Measurements from ENCODE around the gene GET4.
"Not testable (repeated sequence)": the region's sequence is repeated elsewhere in the genome, so short reads cannot be mapped to it uniquely, and the experiment has no call there.

The GET4 gene

DNA sequence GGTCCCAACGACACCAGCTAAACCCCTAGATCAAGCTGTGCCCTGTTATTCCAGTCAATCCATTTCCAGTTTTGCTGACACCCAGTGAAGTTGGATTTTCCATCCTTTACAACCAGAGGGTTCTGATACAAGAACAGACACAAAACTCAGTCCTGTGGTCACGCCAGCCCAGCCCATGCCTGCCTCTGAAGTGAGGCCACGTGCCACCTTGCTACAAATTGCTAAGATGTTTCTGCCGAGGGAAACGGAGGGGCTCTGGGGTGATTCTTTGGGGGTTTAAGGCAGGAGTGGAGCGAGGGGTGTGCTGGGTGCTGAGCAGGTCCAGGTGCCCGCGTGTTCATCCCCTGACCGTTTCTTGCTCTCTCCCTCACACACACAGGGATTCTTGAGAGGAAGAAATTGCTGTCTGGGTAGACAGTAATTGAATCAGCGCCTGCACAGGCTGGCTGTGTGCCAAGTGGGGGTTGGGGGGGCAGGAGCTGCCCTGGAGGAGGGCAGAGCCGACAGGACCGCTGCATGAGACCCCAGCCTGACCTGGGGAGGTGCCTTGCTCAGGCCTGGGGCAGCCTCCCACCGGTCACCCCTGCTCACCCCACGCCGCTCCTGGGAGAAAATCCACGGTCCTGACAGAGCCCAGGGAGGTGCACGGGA, 40.1 kb downstream of the GET4 start:
- DNase-seq: no peak

DNA sequence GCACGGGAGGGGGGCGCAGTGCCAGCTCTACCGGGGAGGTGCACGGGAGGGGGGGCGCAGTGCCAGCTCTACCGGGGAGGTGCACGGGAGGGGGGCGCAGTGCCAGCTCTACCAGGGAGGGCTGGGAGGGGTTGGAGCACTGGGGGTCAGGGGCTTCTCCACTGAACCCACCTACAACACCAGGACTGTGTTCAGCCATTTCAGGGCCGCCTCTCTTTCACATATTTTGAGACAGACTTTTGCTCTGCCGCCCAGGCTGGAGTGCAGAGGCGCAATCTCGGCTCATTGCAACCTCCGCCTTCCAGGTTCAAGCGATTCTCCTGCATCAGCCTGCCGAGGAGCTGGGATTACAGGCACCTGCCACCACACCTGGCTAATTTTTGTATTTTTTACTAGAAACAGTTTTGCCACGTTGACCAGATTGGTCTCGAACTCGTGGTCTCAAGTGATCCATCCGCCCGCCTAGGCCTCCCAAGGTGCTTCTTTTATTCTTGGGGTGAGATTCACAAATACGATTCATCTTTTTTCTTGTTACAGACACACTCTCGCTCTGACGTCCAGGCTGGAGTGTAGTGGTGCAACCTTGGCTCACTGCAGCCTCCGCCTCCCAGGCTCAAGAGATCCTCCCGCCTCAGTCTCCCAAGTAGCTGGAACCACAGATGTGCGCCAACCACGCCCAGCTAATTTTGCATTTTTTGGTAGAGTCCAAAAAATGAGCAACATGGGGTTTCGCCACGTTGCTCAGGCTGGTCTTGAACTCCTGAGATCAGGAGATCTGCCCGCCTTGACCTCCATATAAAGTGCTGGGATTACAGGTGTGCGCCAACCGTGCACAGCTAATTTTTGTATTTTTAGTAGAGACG, 41.1 kb downstream of the GET4 start:
- DNase-seq: no peak

DNA sequence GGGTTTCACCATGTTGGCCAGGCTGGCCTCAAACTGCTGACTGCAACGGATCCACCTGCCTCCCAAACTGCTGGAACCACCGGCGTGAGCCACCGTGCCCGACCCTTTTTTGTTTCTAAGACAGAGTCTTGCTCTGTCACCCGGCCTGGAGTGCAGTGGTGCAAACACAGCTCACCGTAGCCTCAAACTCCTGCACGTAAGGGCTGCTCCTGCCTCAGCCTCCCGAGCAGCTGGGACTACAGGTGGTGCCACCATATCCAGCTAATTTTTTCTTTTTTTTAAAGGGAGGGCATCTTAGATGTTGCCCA, 41.7 kb downstream of the GET4 start:
- DNase-seq: no peak

DNA sequence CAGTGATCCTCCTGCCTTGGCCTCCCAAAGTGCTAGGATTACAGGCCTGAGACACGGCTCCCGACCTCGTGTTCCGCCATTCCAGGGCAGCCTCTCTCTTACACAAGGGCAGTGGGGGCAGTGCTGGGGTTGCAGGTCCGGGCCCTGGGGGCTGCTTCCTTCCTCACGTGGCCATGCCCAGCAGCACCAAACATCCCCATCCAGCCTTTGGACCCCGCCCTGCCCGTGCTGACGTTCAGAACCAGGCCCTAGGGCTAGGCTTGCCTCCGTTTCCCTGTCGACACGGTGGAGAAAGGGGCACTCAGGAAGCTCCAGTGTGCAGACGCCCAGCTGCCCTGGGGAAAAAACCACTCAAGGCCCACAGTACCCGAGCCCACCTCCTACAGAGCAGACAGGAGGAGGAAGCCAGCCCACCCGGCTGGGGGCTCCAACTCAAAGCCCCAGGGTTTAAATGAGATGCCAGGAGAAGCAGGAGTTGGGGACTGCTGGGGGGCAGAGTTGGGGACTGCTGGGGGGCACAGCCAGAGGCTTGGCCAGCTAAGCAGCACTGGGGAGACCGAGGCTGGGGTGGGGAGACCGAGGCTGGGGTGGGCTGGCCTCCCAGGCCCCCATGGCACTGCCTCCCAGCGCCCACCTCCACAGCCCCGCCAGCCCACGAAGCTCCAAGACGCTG, 42.2 kb downstream of the GET4 start:
- no peak for DNase-seq

DNA sequence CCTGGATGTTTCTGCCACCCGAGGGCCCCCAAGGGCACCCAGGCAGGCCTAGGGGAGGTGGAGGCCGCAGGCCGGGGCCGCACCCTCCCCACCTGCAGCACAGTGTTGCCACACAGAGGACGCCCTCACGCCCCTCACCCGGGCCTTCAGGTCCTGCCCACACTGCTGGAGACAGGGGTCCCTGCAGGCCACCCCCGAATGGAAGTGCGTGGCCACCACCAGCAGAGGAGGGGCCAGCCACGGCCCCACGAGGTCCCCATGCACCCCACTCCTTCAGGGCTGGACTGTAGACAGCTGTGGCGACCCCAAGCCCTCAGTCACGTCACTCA, 42.7 kb downstream of the GET4 start:
- no peak for DNase-seq

DNA sequence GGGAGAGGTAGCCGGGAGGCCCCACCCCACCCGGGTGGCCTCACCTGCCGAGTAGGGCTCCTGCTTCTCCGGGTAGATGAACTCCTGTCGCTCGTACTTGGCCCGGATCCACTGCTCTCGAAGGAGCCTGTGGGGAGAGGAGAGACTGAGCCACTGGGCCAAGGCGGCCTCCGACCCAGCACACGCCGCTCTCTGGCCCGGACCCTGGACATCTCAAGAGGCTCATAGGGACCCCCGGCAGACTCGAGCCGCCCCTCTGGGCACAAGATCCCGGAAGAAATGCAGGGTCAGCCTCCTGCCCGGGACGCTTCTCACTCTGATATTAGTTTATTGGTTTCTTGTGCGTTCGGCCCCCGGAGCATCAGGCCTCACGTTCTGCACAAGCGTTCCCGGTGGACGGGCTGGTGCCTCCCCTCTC, 43.6 kb downstream of the GET4 start:
- no peak for DNase-seq

DNA sequence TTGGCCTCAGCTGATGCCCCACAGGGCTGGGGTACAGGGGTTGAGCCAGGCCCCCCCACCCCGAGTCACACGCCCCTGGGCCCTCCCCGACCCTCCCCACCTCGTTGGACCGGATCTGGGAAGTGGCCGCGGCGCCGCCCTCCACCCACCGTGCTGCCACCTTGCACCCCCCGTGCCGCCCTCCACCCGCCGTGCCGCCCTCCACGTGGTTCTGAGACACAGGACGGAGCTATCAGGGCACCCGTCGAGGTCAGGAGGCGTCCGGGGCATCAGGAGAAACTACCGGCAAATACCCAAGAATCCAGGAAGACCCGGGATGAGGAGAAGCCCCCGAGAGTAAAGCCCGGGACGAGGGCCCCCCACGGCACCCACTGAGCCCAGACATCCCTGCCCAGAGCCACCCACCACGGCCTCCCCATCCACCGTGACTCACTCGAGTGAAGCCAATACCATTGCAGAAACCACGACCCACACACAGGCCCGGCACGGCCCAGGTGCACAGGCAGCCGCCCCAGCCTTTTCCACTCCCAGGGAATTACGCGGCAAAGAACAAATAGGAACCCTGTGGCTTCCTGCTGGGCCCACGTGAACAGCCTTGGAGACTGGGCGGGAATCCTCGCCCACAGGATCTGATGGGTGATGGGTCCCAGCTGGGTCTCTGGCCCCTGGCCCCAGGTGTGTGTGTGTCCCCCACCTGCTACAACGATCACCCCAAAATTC, 44.2 kb downstream of the GET4 start:
- no peak for DNase-seq

DNA sequence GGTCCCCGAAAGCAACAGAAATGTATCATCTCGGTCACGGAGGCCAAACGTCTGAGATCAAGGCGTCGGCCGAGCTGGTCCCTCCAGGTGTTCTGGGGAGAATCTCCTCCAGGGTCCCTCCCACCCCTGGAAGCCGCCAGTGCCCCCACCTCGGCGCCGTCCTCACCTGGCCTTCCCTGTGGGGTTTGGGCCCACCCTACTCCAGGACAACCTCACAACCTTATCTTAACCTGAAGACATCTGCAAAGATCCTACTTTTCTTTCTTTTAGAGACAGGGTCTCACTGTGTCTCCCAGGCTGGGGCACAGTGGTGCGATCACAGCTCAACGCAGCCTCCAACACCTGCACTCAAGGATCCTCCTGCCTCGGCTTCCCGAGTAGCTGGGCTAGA, 44.7 kb downstream of the GET4 start:
- DNase-seq: no peak

DNA sequence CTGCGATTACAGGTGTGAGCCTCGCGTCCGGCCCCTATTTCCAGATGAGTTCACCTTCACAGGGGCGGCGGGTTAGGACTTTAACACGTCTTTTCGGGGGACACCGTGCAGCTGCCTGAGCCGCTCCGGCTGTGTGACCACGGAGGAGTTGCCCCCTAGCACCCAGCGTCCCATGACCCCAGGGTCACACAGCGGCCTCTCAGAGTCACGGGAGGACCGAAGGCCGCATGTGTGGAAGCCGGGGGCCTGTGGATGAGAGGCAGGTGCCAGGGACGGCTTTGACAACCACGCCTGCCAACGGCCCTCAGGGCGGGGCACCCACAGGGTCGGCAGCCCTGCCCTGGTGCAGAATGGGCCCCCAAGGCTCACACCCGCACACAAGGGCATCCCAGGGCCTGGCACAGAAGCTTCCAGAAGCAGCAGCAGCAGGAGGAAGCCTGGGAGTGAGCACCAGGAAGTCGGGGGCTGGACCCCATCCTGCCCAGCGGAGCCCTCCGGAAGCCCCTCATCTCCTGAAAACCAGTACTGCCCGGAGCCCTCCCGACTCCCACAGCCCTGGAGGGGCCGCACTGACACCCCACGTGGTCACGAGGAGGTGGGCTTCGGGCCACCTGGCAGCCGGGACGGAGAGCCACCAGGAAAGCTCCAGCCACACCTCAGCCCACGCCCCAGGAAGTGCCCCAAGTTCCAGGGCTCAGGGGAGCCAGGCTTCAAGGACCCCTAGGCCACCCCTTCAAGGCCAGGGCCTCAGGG, 45.4 kb downstream of the GET4 start:
- DNase-seq: no peak

DNA sequence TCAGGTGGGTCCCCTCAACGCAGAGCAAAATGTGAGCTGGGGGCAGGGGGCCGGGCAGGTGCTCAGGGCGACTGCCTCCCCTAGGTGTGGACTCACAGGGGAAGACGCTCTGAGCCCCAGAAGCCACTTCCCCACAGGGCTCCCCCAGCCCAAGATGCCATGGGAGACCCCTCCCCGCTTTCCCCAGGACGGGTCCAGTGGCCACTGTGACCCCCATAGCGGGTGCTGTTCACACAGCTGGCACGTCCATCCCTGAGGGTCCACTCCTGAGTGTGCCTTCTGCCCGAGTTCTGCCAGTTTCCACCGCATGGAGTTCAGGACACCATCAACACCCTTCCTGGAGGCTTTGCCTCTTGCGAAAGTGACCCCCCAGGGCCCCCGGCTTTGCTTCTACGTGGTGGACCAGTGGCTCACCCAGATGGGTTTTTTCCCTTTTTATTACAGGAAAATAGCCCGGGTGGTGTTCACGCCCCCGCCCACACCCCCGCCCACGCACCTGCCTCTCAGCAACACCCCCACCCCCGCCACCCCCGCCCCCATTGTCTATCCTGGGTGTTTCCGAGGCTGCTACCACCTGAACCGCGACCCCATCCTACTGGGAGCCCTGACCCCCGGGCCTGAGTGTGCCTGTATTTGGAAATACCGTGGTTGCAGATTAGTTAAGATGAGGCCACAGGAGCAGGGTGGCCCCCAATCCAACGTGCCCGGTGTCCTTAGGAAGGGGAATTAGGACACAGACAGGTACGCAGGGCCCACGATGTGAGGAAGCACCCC, 46.2 kb downstream of the GET4 start:
- DNase-seq: no peak

DNA sequence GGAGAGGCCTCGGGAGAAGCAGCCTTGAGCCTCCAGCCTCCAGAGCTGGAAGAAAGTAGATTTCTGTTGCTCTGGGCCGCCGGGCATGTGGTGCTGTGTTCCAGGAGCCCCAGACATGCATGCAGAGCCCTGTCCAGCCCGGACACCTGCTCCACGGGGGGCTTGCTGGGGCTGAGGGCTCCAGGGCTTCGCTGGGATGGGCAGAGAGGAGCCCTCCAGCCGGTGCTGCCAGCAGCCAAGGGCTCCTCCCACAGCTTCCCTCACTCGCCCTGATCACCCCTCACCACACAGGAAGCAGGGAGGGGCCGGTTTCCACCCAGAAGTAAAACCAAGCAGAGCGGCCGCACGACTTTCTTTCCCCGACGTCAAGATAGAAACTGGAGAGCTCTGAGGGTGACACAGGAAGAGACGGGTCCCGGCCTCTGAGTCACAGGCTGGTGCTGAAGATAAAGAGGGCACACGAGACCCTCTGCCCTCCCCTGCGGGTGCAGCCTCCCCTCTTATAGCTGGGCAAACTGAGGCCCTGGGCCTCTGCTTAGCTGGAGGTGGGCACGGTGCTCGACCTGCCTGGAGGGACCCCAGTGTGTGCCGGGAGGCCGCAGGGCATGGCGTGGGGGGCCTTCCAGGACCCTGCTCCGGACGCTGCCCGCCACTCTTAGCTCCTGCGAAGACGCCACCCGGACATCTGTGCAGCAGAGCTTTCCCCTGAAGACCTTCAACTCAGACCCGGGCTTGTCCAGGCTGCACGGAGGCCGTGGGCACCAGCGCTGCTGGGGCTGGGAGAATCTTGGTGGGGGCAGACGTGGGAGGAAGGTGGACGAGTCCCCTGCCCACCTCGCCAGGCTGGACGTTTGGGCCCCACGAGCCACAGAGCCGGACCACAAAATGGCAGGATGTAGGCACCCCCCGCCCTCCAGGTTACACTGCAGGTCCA, 47.0 kb downstream of the GET4 start:
- DNase-seq: peak; percentile 83 to 86

DNA sequence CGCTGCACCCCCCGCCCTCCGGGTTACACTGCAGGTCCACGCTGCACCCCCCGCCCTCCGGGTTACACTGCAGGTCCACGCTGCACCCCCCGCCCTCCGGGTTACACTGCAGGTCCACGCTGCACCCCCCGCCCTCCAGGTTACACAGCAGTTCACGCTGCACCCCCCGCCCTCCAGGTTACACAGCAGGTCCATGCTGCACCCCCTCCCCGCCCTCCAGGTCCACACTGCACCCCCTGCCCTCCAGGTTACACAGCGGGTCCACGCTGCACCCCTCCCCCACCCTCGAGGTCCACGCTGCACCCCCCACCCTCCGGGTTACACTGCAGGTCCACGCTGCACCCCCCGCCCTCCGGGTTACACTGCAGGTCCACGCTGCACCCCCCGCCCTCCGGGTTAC, 47.7 kb downstream of the GET4 start:
- not testable (repeated sequence) for DNase-seq

DNA sequence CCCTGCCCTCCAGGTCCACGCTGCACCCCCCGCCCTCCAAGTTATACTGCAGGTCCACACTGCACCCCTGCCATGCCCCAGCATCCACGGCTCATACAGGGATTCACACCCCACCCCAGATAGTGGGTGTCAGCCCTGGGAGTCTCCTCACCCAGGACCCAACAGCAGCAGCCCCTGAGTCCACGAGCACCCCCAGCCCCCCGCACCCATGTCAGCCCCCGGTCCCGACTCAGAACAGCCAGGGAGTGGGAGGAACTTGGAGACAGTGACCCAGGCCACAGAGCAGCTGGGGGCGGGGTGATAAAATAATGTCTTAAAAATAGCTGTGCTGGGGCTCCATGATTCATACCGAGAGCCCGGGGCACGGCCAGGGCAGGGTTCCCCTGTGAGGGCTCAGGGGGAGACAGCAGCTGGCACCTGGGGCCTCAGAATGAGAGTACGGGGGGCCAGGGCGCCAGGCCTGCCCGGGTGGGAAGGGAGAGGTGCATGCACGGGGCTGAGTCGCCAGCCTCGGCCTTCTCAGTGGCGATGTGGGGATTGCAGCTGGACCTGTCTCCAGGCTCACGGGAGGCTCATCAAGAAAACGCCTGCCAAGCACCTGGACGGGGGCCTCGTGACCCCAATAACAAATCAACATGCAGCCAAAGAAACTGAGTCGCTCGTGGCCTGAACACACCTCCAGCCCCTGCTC, 48.3 kb downstream of the GET4 start:
- peak; percentile 11 to 13 for DNase-seq

DNA sequence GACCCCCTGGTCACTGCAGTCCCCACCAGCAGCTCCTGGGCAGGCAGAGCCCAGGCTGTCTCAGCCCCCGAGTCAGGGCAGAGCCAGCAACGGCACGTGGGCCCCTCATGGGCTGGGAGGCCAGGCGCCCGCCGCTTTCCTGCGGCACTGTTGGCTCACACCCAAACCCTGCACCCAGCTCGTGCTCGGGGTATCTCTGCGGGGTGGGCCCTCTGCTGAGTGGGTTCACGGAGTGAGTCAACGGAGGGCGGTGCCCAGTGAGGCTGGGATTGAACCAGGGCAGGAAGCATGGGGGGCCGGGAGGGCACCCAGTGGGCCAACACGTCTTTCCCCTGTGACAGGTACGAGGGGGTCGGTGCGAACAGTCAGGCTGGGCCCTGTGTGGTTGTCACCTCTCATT, 49.2 kb downstream of the GET4 start:
- no peak for DNase-seq

DNA sequence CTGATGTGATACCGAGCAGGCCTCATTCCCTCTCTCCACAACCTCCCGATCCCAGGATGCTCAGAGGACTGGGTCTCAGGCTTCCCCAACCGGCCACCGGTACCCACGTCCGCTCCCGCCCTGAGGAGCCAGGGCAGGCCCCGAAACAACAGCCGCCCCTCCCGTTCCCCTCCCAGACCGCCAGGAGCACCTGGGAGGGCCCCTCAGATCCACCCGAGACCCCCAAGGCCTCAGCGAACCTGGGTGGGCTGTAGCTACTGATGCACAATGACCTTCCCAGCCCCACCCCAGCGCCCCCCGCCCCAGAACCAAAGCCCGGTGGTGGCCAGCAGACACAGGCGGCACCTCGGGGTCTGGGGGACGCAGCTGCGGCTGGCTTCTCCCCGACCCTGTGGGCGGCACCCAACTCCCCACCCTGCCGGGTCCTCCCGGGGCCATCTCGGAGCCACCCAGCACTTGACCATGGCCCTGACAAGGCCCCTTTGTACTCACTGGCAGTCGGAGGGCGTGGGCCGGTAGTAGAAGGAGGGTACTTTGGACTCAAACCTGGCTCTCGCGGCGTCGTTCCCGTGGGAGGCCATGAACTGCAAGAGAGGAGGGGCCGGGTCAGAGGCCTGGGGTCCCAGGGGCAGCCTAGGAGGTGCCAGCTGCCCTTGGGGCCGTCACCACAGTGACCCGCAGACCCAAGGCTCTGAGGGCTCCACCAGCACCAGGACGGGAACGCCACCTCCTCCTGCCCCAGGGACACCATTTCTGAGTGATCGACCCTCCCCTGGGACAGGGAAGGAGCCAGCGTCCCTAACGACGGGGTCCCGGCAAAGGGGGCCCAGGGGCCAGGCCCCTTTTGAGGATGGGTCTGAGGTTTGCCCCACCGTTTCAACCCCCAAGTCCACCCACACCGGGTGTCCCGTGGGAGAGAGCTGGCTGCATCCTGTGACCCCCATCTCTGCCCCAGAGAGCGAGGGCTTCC, 50.0 kb downstream of the GET4 start:
- DNase-seq: no peak

DNA sequence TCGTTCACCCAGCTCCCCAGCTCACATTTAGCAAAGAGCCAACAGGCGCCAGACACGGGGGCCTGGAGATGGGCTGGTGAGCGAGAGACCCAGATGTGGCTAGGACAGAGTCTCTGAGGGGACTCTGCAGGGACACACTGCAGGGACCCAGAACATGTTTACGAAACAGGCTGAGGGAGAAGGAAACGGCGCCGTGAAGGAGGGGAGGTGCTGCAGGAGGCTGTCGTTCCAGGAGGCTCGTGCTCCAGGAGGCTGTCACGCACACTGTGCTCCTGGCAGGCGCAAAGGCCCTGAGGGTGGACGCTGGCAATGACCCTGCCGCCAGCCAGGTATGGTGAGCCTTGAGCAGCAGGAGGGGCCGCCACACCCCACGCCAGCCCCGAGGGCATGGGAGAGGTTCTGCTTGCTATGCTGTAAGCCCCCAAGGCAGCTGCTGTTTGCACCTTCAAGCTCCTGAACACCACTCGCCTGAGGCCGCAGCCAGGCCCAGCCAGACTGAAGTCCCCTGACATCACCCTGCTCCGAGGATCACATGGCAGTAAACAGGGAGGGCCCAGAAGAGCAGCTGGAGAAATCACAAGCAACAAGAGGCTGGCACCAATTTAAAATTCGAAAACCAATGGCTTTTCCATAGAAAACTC, 50.8 kb downstream of the GET4 start:
- DNase-seq: no peak

DNA sequence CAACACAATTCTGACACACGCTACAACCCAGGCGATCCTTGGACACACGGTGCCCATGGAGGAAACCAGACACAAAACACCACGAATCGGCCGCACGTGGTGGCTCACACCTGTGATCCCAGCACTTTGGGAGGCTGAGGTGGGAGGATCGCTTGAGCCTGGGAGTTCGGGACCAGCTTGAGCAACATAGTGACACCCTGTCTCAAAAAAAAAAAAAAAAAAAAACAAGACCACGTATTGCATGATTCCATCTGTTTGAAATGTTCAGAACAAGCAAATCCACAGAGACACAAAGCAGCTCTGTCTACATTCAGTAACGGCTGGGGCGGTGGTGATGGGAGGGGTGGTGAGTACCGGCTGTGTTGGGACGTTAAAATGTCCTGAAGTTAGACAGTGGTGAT, 53.0 kb downstream of the GET4 start:
- DNase-seq: no peak

DNA sequence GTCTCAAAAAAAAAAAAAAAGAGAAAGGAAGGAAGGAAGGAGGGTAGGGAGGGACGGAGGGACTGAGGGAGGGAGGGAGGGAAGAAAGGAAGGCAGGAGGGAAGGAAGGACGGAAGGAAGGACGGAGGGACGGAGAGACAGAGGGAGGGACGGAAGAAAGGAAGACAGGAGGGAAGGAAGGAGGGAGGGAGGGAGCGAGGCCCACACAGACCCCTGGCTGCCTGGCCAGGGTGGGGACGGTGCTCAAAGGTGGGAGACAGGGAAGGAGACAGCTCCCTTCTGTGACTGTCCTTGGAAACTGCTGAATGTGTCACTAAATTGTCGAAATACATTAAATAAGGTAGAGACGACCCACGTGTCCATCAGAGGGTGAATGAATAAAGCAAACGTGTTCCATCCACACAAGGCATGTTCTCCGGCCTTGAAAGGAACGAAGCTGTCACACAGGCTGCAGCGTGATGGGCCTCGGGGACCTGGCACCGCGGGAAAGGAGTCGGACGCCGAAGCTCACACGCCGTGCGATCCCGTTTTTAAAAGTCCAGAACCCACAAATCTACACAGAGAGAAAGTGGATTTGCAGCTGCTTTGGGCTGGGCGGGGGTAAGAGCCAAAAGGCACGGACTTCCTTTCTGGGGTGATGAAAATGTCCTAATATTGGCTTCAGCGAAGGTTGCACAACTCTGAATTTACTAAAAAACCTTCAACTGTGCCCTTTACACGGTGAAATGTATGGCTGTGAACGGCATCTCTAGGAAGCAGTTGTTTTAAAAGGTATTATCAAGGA, 54.8 kb downstream of the GET4 start:
- DNase-seq: no peak
